Tibial artery (tissue), 4 donors: ENCODE data around the gene TSEN54.

Source experiments
- DNase-seq, 2 donors: peaks; one replicate each; pipeline ENCODE4 v3.0.0-alpha.2; 2019
- H3K27ac ChIP-seq, 2 donors: fragments of 200-600 bp; sonication (generic) in 1 of 2; 1 replicate in 1 of 2; 2 replicates in 1 of 2; pipeline ENCODE4 v1.5.1; 2018 to 2019; ENCODE audit warnings: mild to moderate bottlenecking in 1 of 2
- H3K27me3 ChIP-seq, 2 donors: fragments of 200-600 bp; sonication (generic) in 1 of 2; one replicate each; pipeline versions ENCODE4 v1.5.1 to v1.6.0; 2016 to 2019
- H3K36me3 ChIP-seq, 3 donors: fragments of 200-600 bp; sonication (generic) in 2 of 3; one replicate each; pipeline ENCODE4 v1.5.1; 2016 to 2019; ENCODE audit warnings: mild to moderate bottlenecking in 2 of 3
- H3K4me1 ChIP-seq, 4 donors: fragments of 200-600 bp; sonication (generic) in 2 of 4; 1 replicate in 3 of 4; 2 replicates in 1 of 4; pipeline ENCODE4 v1.5.1; 2016 to 2019
- H3K4me3 ChIP-seq, 2 donors: fragments of 200-600 bp; sonication (generic) in 1 of 2; 1 replicate in 1 of 2; 2 replicates in 1 of 2; pipeline ENCODE4 v1.5.1; 2018 to 2019; ENCODE audit warnings: mild to moderate bottlenecking in 2 of 2
- H3K9me3 ChIP-seq, 3 donors: fragments of 200-600 bp; sonication (generic) in 1 of 3; one replicate each; pipeline ENCODE4 v1.5.1; 2016 to 2019
- CTCF ChIP-seq, 2 experiments: fragments of 200-600 bp in 1 of 2; fragments of 450-650 bp in 1 of 2; IDR thresholded peaks; one replicate each; pipeline ENCODE4 v1.5.1; 2017 to 2019; ENCODE audit warnings: antibody characterized with exemption in 2 of 2, mild to moderate bottlenecking in 1 of 2, moderate library complexity in 1 of 2
- intact Hi-C: fragments of 100-400 bp; cut with DNase I; formaldehyde crosslinking; loops from one replicate; pipeline ENCODE4 v1.15.0; 2023; ENCODE audit warnings: low total_unique reads

Gene TSEN54

GRCh38 chr17:75488693-75489510 lies 27.4 kb upstream of the TSEN54 start:
- intact Hi-C loops: no loop called here
- TF ChIP-seq CTCF (IDR thresholded peaks at IDR 0.05): no peak
- H3K4me1 ChIP-seq: peaks cover 0 to 8% (median 4%) of the 10 kb centered on the region in 4 donors

GRCh38 chr17:75489511-75489955 lies 26.8 kb upstream of the TSEN54 start:
- no peak overlapping the region for H3K4me3 ChIP-seq
- no peaks in the 10 kb centered on the region for H3K9me3 ChIP-seq
- intact Hi-C loops: no loop called here
- H3K4me1 ChIP-seq: peaks cover 0 to 8% (median 4%) of the 10 kb centered on the region in 4 donors
- TF ChIP-seq CTCF (IDR thresholded peaks at IDR 0.05): no peak
- peaks cover 22 to 81% (median 39%) of the 10 kb centered on the region in 3 donors for H3K36me3 ChIP-seq
- H3K27me3 ChIP-seq: no peaks in the 10 kb centered on the region
- no peak overlapping the region for H3K27ac ChIP-seq
- DNase-seq: no peak

More at GRCh38 chr17:75488693-75489510, 27.4 kb upstream of the TSEN54 start:
- H3K27ac ChIP-seq: no peak overlapping the region
- H3K36me3 ChIP-seq: peaks cover 15 to 75% (median 32%) of the 10 kb centered on the region in 3 donors
- no peak overlapping the region for H3K4me3 ChIP-seq
- H3K27me3 ChIP-seq: no peaks in the 10 kb centered on the region
- H3K9me3 ChIP-seq: no peaks in the 10 kb centered on the region
- no peak for DNase-seq

GRCh38 chr17:75490173-75490743 lies 26.1 kb upstream of the TSEN54 start:
- no peak overlapping the region for H3K27ac ChIP-seq
- no peak for DNase-seq
- no peak overlapping the region for H3K4me3 ChIP-seq
- no peaks in the 10 kb centered on the region for H3K27me3 ChIP-seq
- intact Hi-C loops: no loop called here
- H3K4me1 ChIP-seq: peaks cover 0 to 8% (median 4%) of the 10 kb centered on the region in 4 donors
- no peak for TF ChIP-seq CTCF (IDR thresholded peaks at IDR 0.05)
- H3K36me3 ChIP-seq: peaks cover 22 to 87% (median 46%) of the 10 kb centered on the region in 3 donors
- no peaks in the 10 kb centered on the region for H3K9me3 ChIP-seq

- no peak for DNase-seq
- Histone ChIP-seq H3K4me3 (no peak overlapping the region), H3K27me3 (no peaks in the 10 kb centered on the region), H3K27ac (no peak overlapping the region), H3K4me1 (peaks cover 0 to 8% (median 4%) of the 10 kb centered on the region in 4 donors), H3K9me3 (no peaks in the 10 kb centered on the region), H3K36me3 (peaks cover 22 to 87% (median 54%) of the 10 kb centered on the region in 3 donors)
- no peak for TF ChIP-seq CTCF (IDR thresholded peaks at IDR 0.05)
- intact Hi-C loops: no loop called here
Observed at GRCh38 chr17:75490953-75491649, 25.2 kb upstream of the TSEN54 start.

GRCh38 chr17:75491680-75492079 lies 24.6 kb upstream of the TSEN54 start:
- peaks cover 0 to 8% (median 4%) of the 10 kb centered on the region in 4 donors for H3K4me1 ChIP-seq
- intact Hi-C loops: no loop called here
- no peak overlapping the region for H3K27ac ChIP-seq

More at GRCh38 chr17:75491680-75492079, 24.6 kb upstream of the TSEN54 start:
- Histone ChIP-seq H3K36me3 (peaks cover 28 to 87% (median 60%) of the 10 kb centered on the region in 3 donors), H3K9me3 (no peaks in the 10 kb centered on the region), H3K27me3 (no peaks in the 10 kb centered on the region), H3K4me3 (no peak overlapping the region)
- DNase-seq: no peak
- no peak for TF ChIP-seq CTCF (IDR thresholded peaks at IDR 0.05)
